MCF 10A (cell line): ENCODE data around the gene MFSD1. TPM values are rescaled to one million over a fixed set of nuclear protein-coding genes. Genes with fewer than 3 reads are reported as not detected.

Experiments used
- BruUV-seq: library from RNA; stranded (reverse); fragments of 400-500 nt; replicated peaks from 2 replicates; lab custom pipeline; 2021; lab: Mats Ljungman, UMichigan
- CTCF ChIA-PET: fragments of 300-600 bp; sonication (Branson Sonifier 250); formaldehyde crosslinking; extraction: SDS; loops from one replicate; lab custom pipeline; 2021; ENCODE audit warnings: antibody characterized with exemption, inconsistent platforms; lab: Yijun Ruan, JAX
- POLR2A ChIA-PET: fragments of 300-600, 350-650 bp; sonication (Branson Sonifier 250); formaldehyde crosslinking; extraction: SDS; loops from one replicate; lab custom pipeline; 2020; ENCODE audit warnings: antibody characterized with exemption, inconsistent platforms; lab: Yijun Ruan, JAX
- DNase-seq: peaks from one replicate; pipeline ENCODE4 v3.0.0-alpha.2; 2018; ENCODE audit not compliant: unreplicated experiment
- H3K27ac Mint-ChIP-seq: one replicate; pipeline ENCODE4 v1.8.0; 2022; ENCODE audit warnings: mild to moderate bottlenecking, low read depth, mixed read lengths; ENCODE audit not compliant: unreplicated experiment
- H3K27me3 Mint-ChIP-seq: one replicate; pipeline ENCODE4 v1.8.0; 2022; ENCODE audit warnings: mixed read lengths; ENCODE audit not compliant: insufficient read depth, unreplicated experiment
- H3K36me3 Mint-ChIP-seq: one replicate; pipeline ENCODE4 v1.8.0; 2022; ENCODE audit warnings: mild to moderate bottlenecking, moderate library complexity, mixed read lengths; ENCODE audit not compliant: insufficient read depth, unreplicated experiment
- H3K4me1 Mint-ChIP-seq: one replicate; pipeline ENCODE4 v1.8.0; 2022; ENCODE audit warnings: mixed read lengths; ENCODE audit not compliant: insufficient read depth, unreplicated experiment
- H3K4me3 Mint-ChIP-seq: one replicate; pipeline ENCODE4 v1.8.0; 2022; ENCODE audit warnings: mild to moderate bottlenecking, moderate library complexity, mixed read lengths; ENCODE audit not compliant: unreplicated experiment
- H3K9me3 Mint-ChIP-seq: one replicate; pipeline ENCODE4 v1.8.0; 2022; ENCODE audit warnings: mixed read lengths; ENCODE audit not compliant: unreplicated experiment
- CTCF ChIP-seq: fragments of 200-600 bp; IDR thresholded peaks from one replicate; pipeline ENCODE4 v1.8.0; 2022; ENCODE audit warnings: antibody characterized with exemption, mild to moderate bottlenecking; ENCODE audit not compliant: unreplicated experiment
- intact Hi-C: fragments of 100-400 bp; cut with micrococcal nuclease; formaldehyde crosslinking; loops from 2 replicates; pipeline ENCODE4 v1.14.1; 2022
- total RNA-seq: library from RNA; stranded (reverse); gene quantifications from 2 replicates; pipeline ENCODE4 v1.2.3, GENCODE V29; 2022

Gene MFSD1
- total RNA-seq, 1 experiment from 2014 or later, result 28.9 TPM

DNA sequence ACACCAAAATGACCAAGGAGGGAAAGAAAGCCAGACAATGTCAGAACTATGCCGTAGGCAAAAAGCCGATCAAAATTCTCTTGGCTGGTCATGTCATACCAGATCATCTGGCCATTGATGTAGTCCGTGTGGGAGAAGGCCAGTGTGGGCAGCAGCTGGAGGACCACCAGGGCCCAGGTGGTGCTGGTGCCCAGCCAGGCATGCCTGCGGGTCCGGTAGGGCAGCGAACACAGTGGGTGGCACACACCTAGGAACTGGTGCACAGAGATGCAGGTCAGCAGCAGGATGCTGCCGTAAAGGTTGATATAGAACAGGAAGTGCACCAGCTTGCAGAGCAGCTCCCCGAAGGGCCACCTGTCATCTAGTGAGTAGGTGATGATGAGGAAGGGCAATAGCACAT lies 39.5 kb downstream of the MFSD1 start:
- no TSS peak for BruUV-seq
- no peaks in the 10 kb centered on the region for H3K4me1 Mint-ChIP-seq
- intact Hi-C loops, result loop anchor here (10.0 kb wide), 1 partner anchor 773 kb away; no protein-coding TSS in a partner anchor
- POLR2A ChIA-PET, result no interaction called here
- H3K9me3 Mint-ChIP-seq, result no peaks in the 10 kb centered on the region
- no peaks in the 10 kb centered on the region for H3K27me3 Mint-ChIP-seq
- no peak overlapping the region for H3K4me3 Mint-ChIP-seq
- no peak overlapping the region for H3K27ac Mint-ChIP-seq
- CTCF ChIA-PET, result interaction anchor here (1.2 to 11.5 kb wide), 3 partner anchors 412 to 424 kb away, joined by 3 to 231 read pairs (median 5); no protein-coding TSS in a partner anchor
- no peak for TF ChIP-seq CTCF
- no peak for DNase-seq
- no peaks in the 10 kb centered on the region for H3K36me3 Mint-ChIP-seq

DNA sequence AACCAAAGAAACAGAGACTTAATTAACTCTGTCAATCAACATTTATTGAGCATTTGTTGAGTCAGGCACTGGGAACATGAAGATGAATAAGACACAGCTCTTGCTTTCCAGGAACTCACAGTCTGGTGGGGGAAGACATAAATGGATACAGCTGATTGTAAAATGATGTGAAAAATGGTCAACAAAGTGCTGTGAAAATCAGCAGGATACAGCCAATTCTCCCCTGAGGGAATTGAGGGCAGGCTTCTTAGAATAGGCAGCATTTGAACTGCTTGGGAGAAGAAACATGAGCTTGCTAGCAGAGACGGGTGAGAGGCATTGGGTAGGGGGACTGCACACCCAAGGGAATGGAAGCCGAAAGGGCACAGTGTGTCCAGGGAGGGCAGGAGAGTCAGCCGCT lies 41.1 kb downstream of the MFSD1 start:
- DNase-seq, result no peak
- CTCF ChIA-PET, result interaction anchor here (0.6 to 11.5 kb wide), 5 partner anchors 16 to 1160 kb away, joined by 3 to 231 read pairs (median 3); no protein-coding TSS in a partner anchor
- Mint-ChIP-seq H3K9me3 (no peaks in the 10 kb centered on the region), H3K4me1 (no peaks in the 10 kb centered on the region), H3K4me3 (no peak overlapping the region), H3K27me3 (no peaks in the 10 kb centered on the region), H3K36me3 (no peaks in the 10 kb centered on the region), H3K27ac (peak overlapping the region; percentile 3)
- BruUV-seq, result no TSS peak
- intact Hi-C loops, result loop anchor here (10.0 kb wide), 1 partner anchor 772 kb away; no protein-coding TSS in a partner anchor
- TF ChIP-seq CTCF, result no peak
- POLR2A ChIA-PET, result no interaction called here

DNA sequence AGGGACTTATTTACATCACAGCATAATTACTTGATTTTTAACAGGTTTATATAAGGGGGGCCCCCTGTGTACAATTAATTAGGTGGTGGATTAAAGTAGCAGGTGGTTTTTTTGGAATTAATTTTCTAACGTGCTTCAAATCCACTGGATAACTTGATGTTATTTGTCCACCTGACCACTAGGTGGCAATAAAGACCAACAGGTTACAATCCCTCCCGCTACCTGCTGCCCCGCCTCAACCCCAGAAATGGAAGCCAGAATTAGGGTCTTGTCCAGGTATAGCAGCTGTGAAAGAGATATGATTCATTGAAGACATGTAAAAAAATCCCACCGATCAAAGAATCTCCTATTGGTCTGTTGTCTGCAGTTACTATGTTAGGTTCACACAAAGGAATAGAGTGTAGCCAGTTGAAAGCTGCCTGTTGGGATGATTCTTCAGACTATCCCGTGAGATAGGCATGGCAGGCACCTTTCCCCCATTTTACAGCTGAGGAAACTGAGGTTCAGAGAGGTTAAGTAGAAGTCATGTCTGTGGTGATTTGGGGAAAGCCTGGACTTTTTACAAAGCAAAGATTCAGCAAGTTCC lies 44.0 kb downstream of the MFSD1 start:
- BruUV-seq, result no TSS peak
- no peak overlapping the region for H3K4me3 Mint-ChIP-seq
- ChIA-PET CTCF (interaction anchor here (0.5 to 11.5 kb wide), 38 partner anchors 8 to 1372 kb away, joined by 3 to 231 read pairs (median 4); no protein-coding TSS in a partner anchor), POLR2A (interaction anchor here (1.3 kb wide), 1 partner anchor 414 kb away, joined by 4 read pairs; no protein-coding TSS in a partner anchor)
- H3K36me3 Mint-ChIP-seq, result no peaks in the 10 kb centered on the region
- TF ChIP-seq CTCF, result peak; percentile 72
- H3K4me1 Mint-ChIP-seq, result no peaks in the 10 kb centered on the region
- H3K9me3 Mint-ChIP-seq, result no peaks in the 10 kb centered on the region
- H3K27ac Mint-ChIP-seq, result no peak overlapping the region
- no peaks in the 10 kb centered on the region for H3K27me3 Mint-ChIP-seq
- DNase-seq, result peak; percentile 51
- intact Hi-C loops, result loop anchor here (1.0 to 10.0 kb wide), 3 partner anchors 407 to 769 kb away; no protein-coding TSS in a partner anchor

- no peaks in the 10 kb centered on the region for H3K36me3 Mint-ChIP-seq
- ChIA-PET CTCF (interaction anchor here (0.8 to 11.5 kb wide), 19 partner anchors 9 to 690 kb away, joined by 3 to 231 read pairs (median 6); no protein-coding TSS in a partner anchor), POLR2A (interaction anchor here (0.5 kb wide), 1 partner anchor 57 kb away, joined by 3 read pairs; no protein-coding TSS in a partner anchor)
- no peaks in the 10 kb centered on the region for H3K27me3 Mint-ChIP-seq
- no TSS peak for BruUV-seq
- no peak overlapping the region for H3K4me3 Mint-ChIP-seq
- no peak for TF ChIP-seq CTCF
- H3K4me1 Mint-ChIP-seq, result no peaks in the 10 kb centered on the region
- H3K27ac Mint-ChIP-seq, result no peak overlapping the region
- DNase-seq, result no peak
- no peaks in the 10 kb centered on the region for H3K9me3 Mint-ChIP-seq
- intact Hi-C loops, result loop anchor here (2.0 to 10.0 kb wide), 2 partner anchors 406 to 768 kb away; no protein-coding TSS in a partner anchor
These were observed 45.1 kb downstream of the MFSD1 start for GRCh38 chr3:158846803-158847451.
